NT2/D1 (cell line): ENCODE data around the gene PTPRO.
A peak's percentile ranks its signal among the peaks of the same experiment; 100 is the strongest.

Experiments
- DNase-seq: peaks from one replicate; pipeline ENCODE4 v3.0.0-alpha.2; 2011; ENCODE audit warnings: low read depth, low spot score
- H3K27me3 ChIP-seq: 2 replicates; pipeline ENCODE4 v1.6.0; 2011; ENCODE audit warnings: mild to moderate bottlenecking; ENCODE audit not compliant: insufficient read length, insufficient read depth
- H3K36me3 ChIP-seq: 2 replicates; pipeline ENCODE4 v1.6.1; 2011; ENCODE audit warnings: mild to moderate bottlenecking, low read length, mixed read lengths; ENCODE audit not compliant: insufficient read depth, insufficient read length
- H3K4me1 ChIP-seq: 2 replicates; pipeline ENCODE4 v1.5.1; 2011; ENCODE audit not compliant: insufficient read depth, insufficient read length
- H3K4me3 ChIP-seq: 2 replicates; pipeline ENCODE4 v1.5.1; 2011; ENCODE audit warnings: low read depth; ENCODE audit not compliant: insufficient read length
- H3K9ac ChIP-seq: 2 replicates; pipeline ENCODE4 v1.6.0; 2011; ENCODE audit warnings: low read depth; ENCODE audit not compliant: insufficient read length
- H3K9me3 ChIP-seq: 2 replicates; pipeline ENCODE4 v1.5.1; 2011; ENCODE audit warnings: mild to moderate bottlenecking, low read length; ENCODE audit not compliant: insufficient read depth
- SUZ12 ChIP-seq: IDR thresholded peaks from 2 replicates; pipeline ENCODE4 v1.6.1; 2011; ENCODE audit not compliant: insufficient read length, insufficient read depth; ENCODE audit errors: extremely low read depth
- YY1 ChIP-seq: IDR thresholded peaks from 2 replicates; pipeline ENCODE4 v1.6.1; 2011; ENCODE audit not compliant: insufficient read length, insufficient read depth
- ZNF274 ChIP-seq: IDR thresholded peaks from 2 replicates; pipeline ENCODE4 v1.6.1; 2011; ENCODE audit warnings: mild to moderate bottlenecking, low read depth, low read length

Gene PTPRO

DNA sequence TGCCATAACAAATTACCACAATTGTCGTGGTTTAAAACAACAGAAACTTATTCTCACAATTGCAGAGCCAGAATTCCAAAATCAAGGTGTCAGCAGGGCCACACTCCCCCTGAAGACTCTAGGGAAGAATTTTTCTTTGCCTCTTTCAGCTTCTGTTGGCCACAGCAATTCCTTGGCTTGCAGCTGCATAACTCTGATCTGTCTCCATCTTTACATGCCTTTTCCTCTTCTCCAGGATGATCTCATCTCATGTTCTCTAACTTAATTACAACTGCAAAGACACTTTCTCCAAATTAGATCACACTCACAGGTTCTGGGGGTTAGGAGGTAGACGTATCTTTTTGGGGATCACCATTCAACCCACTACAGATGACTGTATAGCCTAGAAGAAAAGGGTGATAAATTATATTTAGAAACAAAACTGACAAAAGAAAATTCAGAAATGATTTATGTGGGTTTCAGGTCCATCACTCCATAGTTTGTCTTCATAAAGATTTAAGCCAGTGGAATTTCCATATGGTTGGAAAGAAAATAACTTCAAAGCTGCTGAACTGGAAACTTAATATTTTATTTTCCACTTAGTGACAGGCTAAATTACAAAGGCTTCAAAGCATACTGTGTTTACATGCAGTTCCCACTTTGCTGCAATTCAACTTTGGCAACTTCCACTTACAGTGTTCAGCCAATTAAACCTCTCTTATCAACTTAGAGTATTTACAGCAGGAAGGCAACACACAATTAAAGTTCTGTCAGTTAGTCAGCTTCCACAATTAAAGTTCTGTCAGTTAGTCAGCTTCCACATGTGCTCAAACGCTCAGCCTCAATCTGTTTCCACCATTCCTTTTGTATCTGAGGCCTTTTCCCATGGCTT lies 253.6 kb downstream of the PTPRO start:
- H3K9me3 ChIP-seq: no peaks in the 10 kb centered on the region
- TF ChIP-seq SUZ12: no peak
- TF ChIP-seq ZNF274: no peak
- no peak for TF ChIP-seq YY1
- H3K4me3 ChIP-seq: no peak overlapping the region
- H3K36me3 ChIP-seq: no peaks in the 10 kb centered on the region
- H3K9ac ChIP-seq: no peak overlapping the region
- DNase-seq: no peak
- H3K27me3 ChIP-seq: no peaks in the 10 kb centered on the region
- no peaks in the 10 kb centered on the region for H3K4me1 ChIP-seq

DNA sequence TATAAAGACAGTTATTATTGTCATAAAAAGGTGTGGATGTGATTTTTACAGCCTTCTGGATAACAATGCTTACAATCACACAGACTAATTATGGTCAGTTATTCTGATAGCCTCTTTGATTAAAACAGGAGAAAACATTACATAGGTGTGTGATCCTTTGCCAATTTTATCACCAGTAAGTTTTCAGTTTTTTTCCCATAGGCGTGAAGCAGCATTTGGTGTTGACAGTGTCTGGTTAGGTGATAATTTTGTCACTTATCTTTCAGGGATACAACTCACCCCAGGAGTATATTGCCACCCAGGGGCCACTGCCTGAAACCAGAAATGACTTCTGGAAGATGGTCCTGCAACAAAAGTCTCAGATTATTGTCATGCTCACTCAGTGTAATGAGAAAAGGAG lies 258.1 kb downstream of the PTPRO start:
- no peaks in the 10 kb centered on the region for H3K27me3 ChIP-seq
- H3K9ac ChIP-seq: no peak overlapping the region
- no peaks in the 10 kb centered on the region for H3K36me3 ChIP-seq
- H3K4me3 ChIP-seq: no peak overlapping the region
- peaks cover 5% of the 10 kb centered on the region; the same call in 1 of the 2 replicates for H3K9me3 ChIP-seq
- no peak for DNase-seq
- TF ChIP-seq ZNF274 (no peak), SUZ12 (no peak), YY1 (no peak)
- H3K4me1 ChIP-seq: no peaks in the 10 kb centered on the region

DNA sequence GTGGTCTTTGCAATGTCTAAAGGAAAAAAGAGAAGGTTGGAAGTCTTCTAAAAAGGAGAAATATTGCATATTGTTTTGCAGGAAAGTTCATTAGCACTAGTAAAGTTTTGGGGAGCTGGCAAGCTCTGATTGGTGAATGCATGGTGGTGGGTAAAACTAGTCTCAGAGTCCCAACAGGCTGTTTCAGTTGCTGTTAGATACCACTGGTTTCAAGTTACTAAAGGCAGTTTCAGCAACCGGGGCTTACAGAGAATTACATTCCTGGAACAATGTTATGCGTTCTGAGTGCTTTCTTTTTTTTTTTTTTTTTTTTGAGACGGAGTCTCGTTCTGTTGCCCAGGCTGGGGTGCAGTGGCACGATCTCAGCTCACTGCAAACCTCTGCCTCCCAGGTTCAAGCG lies 258.7 kb downstream of the PTPRO start:
- Histone ChIP-seq H3K4me3 (no peak overlapping the region), H3K4me1 (no peaks in the 10 kb centered on the region), H3K36me3 (no peaks in the 10 kb centered on the region), H3K9ac (no peak overlapping the region), H3K27me3 (no peaks in the 10 kb centered on the region), H3K9me3 (peaks cover 5% of the 10 kb centered on the region; the same call in 1 of the 2 replicates)
- DNase-seq: peak; percentile 23
- TF ChIP-seq ZNF274 (no peak), YY1 (no peak)

DNA sequence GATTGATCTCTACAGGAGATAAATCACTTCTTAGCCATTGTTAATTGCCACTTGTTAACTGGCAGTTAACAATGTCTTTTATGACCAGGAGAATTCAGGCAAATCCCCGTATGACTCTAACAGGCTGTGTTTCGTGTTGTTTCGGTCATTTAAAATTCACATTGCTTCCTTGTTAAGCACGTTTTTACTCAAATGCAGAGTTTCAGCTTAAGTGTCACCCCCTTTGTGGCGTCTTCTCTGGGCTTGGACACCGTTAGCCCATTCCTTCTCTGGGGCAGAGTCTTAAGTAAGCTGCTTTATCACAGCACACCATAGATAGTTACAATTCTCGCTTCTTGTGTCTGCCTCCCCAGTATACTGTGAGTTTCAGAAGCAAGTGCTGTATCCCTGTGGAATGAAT lies 261.5 kb downstream of the PTPRO start:
- H3K9ac ChIP-seq: no peak overlapping the region
- H3K27me3 ChIP-seq: no peaks in the 10 kb centered on the region
- no peaks in the 10 kb centered on the region for H3K4me1 ChIP-seq
- H3K36me3 ChIP-seq: no peaks in the 10 kb centered on the region
- no peak for DNase-seq
- TF ChIP-seq SUZ12 (no peak), ZNF274 (no peak), YY1 (no peak)
- no peak overlapping the region for H3K4me3 ChIP-seq
- peaks cover 5% of the 10 kb centered on the region; the same call in 1 of the 2 replicates for H3K9me3 ChIP-seq

DNA sequence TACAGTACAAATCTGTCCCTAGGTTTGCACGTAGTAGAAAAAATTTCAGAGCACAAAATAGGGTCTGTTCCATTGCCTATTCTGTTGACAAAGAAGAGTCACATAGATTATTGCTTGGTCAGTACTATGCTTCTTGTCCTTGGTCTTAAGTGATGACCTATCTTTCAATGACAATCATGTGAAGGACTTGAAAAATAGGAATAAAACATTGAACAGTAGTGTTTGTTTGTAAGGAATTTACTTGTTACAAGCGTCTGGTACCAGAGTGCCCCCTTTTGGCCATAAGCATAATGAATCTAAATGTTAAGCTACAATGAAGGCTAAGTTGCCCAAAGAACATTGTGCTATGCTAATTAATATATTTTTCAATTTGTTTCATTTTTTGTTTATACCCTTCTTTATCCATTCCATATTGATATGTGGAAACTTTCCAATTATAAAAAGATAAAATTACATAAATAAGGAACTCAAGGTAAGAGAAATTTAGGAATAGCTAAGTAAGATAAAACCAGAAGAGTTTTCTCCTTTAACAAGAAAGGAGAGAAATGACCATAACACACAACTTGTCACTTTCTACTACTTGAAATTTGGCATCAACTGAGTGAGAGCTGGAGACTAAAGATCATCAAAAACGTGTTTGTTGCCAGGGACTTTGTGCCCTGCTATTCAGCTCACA lies 262.2 kb downstream of the PTPRO start:
- no peak for TF ChIP-seq ZNF274
- DNase-seq: peak; percentile 86
- peaks cover 5% of the 10 kb centered on the region; the same call in 1 of the 2 replicates for H3K9me3 ChIP-seq

DNA sequence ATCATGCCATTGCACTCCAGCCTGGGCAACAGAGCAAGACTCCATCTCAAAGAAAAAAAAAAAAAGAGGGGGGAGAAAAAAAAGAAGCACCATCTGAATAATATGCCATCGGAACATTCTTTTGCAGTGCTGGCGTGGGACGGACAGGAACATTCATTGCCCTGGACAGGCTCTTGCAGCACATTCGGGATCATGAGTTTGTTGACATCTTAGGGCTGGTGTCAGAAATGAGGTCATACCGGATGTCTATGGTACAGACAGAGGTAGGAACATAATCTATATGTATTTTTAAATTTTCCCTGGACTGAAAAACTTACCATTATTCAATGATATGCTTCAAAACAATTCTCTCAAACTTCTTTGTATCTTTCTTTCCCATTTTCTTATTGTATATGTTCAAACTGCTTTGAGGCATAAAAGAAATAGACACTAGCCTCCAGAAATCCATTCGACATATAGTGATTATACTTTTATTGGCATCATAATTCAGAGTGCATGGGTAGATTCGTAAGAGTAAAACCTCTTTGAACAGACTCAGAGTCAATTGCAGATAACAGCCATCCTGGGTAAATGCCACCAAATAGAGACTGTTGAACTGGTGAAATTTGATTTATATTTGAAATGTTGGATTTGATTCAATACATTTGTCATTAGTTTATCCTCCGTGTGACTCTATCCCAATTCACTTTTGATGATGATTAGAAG lies 267.2 kb downstream of the PTPRO start:
- Histone ChIP-seq H3K9ac (no peak overlapping the region), H3K36me3 (no peaks in the 10 kb centered on the region), H3K4me3 (no peak overlapping the region), H3K27me3 (no peaks in the 10 kb centered on the region), H3K9me3 (no peaks in the 10 kb centered on the region), H3K4me1 (no peaks in the 10 kb centered on the region)
- TF ChIP-seq SUZ12: no peak
- TF ChIP-seq YY1: no peak
- TF ChIP-seq ZNF274: no peak
- DNase-seq: no peak

More for the DNA sequence above, 262.2 kb downstream of the PTPRO start:
- Histone ChIP-seq H3K9ac (no peak overlapping the region), H3K4me3 (no peak overlapping the region), H3K4me1 (no peaks in the 10 kb centered on the region), H3K27me3 (no peaks in the 10 kb centered on the region), H3K36me3 (no peaks in the 10 kb centered on the region)
